GM21526 (cell line): ENCODE results near the gene NETO2.

Experiments
- ATAC-seq: cut with Tn5 transposase; IDR thresholded peaks from one replicate; pipeline ENCODE4 v1.9.1; 2021; ENCODE audit warnings: moderate library complexity; ENCODE audit not compliant: unreplicated experiment, low FRiP score

Gene NETO2

DNA sequence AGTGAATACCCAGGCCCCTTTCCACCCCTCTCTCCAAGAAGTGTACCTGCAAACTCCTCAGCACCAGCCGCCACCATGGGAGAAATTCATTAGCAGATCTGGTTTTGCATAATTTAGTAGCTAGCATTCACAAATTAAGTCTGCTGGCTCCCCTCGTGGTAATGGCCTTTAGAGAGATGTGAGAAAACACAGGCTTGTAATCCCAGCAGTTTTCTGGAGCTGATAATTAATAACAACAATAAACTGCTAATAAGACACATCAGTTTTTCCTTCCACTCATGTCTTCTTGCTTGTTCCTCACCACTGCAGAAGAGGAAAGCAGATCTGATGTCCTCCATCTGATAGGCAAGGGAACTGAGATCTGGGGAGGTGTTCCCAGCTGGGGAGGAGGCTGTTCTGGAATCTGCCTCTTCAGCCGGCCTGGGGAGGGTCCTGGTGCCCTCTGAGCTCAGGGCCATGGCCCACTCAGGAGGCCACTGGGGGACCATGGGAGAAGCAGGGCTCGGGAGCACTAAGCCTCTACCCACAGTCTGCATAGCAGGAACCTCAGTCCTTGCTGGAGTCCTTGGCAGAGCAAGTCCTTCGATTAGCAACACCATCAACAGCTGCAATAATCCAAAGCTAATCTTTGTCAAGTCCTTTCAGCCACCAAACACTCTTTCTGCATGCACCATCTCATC, 96.1 kb downstream of the NETO2 start:
- ATAC-seq: no peak

GRCh38 chr16:47046726-47047523, 96.8 kb downstream of the NETO2 start:
- no peak for ATAC-seq

DNA sequence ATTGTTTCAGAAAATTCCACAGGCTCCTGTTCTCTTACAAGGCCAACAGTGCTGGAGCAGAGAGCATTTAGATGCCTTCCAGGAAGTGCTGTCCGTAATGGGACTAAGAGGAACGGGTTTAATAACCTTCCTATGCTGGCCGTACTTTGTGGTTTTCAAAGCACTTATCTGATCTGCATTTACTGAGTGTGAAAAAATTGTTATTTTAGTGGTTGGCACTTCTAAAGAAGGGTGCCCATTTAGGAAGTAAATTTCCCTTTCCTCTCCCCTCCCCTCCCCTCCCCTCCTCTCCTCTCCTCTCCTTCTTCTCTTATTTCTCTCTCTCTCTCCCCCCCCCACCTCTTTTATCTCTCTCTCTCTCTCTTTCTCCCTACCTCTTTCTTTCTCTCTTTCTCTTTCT, 98.3 kb downstream of the NETO2 start:
- ATAC-seq: no peak

- ATAC-seq: no peak
Observed at GRCh38 chr16:47045023-47045422, 98.7 kb downstream of the NETO2 start.

- ATAC-seq: no peak
Observed at GRCh38 chr16:47043970-47044684, 99.6 kb downstream of the NETO2 start.

DNA sequence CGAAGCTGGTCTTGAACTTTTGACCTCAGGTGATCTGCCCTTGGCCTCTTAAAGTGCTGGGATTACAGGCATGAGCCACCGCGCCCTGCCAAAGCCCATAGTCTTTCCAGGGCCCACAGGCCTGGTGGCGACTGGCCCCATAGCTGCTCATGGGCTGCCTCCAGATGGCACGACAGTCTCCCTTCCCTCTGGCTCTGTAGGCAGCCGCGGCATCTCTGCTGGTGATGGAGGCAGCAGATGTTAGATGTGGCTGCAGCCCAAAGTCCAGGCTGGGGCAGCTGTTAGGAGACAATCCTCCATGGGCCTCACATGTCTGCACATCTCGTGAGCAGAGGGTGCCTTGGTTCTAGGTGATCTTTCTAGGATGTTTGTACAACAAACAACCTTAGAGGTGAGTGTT, 100.5 kb downstream of the NETO2 start:
- ATAC-seq: no peak

GRCh38 chr16:47037746-47038458, 105.8 kb downstream of the NETO2 start:
- ATAC-seq: peak; percentile 94

DNA sequence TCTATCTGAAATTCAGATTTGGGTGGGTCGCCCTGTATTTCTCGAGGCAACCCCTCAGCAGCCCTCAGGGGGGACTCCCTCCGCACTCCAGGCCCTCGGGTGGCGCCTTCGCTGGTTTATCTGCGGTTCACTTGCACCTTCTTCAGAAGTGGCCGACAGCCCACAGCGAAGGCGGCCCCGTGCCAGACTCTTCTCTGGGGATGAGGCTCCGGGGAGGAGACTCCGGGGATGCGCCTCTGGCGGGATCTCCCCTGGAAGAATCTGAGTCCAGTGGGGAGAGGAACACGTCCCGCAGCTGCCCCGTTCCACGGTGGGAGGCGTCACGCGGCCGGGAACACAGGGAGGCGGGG, 106.4 kb downstream of the NETO2 start:
- peak; percentile 43 for ATAC-seq

DNA sequence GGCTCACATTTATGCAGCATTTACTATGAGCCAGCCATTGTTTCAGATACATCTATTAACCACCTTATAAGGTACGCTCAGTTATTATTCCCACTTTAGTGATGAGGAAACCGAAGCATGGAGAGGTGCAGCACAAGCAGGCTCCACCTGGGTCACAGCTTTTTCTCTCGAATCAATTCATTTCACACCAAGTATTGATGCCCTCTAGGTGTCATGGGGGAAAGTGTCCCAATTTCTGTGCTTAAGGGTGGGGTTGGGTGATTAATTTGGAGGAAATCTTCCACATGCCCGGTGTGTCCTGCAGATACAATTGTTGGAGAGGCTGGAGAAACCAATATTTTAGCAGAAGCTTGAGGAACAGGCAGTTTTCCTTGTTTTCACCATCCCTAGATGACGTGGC, 107.5 kb downstream of the NETO2 start:
- ATAC-seq: no peak

DNA sequence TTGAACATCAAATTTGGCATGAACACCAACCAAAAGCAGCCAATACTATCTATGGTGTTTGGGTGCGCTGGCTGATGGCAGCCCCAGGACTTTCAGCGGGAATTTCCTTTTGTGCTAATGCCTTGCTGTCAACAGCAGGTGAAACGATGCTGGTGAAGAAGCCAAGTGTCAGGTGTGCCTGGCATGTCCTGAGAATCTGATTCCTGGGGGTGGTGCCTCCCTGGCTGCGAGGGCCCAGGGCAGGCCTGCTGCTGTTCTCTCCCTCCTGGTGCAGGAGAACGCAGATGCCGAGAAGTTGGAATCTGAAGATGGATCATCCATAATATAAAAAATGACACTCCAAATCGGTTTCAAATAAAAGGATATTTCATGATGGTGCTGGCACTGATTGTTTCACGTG, 108.3 kb downstream of the NETO2 start:
- no peak for ATAC-seq

DNA sequence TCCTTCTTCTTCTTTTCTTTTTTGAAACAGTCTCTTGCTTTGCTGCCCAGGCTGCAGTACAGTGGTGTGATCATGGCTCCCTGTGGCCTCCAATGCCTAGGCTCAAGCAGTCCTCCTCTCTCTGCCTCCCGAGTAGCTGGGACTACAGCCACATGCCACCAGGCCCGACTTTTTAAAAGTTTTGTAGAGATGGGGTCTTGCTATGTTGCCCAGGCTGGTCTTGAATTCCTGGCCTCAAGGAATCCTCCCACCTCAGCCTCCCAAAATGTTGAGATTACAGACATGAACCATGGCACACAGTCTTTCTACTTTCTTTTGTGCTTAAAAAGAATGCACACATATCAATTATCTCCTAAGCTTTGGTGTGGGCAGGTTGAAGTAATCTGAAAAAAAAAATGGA, 109.3 kb downstream of the NETO2 start:
- no peak for ATAC-seq

GRCh38 chr16:47033176-47033575, 110.6 kb downstream of the NETO2 start:
- no peak for ATAC-seq

DNA sequence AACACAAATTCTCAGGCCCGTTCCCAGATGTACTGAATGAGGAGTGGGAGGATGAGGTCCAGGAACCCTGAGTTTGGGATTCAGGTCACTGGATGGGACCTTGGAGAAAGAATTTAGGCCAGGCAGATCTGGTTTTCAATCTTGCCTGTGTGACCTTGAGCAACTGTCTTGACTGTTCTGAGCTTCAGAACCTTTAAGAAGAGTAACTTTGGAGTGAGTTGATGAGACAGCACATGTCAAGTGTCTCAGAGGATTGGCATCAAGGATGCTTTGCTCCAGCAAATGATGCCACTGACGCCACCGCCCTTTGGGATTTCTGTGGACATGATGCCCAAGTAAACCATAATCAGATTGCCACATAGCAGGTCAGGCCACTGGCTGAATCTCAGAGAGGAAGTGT, 114.0 kb downstream of the NETO2 start:
- ATAC-seq: no peak

- no peak for ATAC-seq
Observed at GRCh38 chr16:47028767-47029377, 114.9 kb downstream of the NETO2 start.
